ENCODE measurements around the gene SLC16A8.

SLC16A8 gene

GRCh38 chr22:38111925-38112355 lies 28.0 kb upstream of the SLC16A8 start:
- no peak for DNase-seq

- no peak for DNase-seq
These were observed 27.2 kb upstream of the SLC16A8 start for GRCh38 chr22:38110863-38111852.

DNA sequence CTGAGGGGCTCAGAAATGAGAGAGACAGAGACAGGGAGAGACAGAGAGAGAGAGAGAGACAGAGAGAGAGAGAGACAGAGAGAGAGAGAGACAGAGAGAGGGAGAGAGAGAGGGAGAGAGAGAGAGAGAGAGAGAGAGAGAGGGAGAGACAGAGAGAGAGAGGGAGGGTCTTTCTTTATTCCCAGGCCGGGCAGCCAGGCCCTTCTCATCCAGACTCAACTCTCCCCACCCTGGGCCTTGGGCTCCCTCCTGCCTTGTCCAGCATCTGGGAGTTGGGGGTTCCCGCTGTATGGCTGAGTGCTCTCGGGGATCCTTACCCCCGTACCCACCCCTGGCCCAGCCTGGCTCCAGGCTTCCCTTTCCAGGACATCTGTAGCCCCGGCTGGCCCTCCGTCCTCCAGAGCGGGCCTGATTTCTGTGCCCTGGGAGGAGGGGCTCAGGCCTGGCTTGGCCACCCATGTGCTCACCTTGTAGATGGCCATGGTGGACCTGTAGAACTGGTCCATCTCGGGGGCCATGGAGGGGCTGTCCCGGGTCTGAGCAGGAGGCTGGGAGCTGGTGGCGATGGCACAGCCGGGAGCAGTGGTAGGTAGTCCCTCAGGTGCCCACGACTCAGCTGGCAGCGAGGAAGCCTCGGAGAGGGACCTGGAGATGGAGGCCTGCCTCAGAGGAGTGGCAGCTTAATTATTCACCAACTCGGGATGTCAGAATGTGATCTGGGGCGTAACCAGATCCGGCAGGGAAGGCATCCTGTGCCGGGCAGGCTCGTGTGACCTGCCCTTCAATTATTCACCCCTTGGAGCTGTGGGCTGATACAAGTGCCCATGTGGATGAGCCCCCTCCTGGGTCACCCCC lies 26.3 kb upstream of the SLC16A8 start, which contains the start of gene BAIAP2L2:
TSS of gene BAIAP2L2 (minus strand) at position 677 of the 855 bp plus-strand sequence. CDS start at position 518, 159 bp downstream.
- DNase-seq: no peak

GRCh38 chr22:38109371-38110001 lies 25.5 kb upstream of the SLC16A8 start:
- no peak for DNase-seq

GRCh38 chr22:38108561-38109319 lies 24.8 kb upstream of the SLC16A8 start:
- no peak for DNase-seq

DNA sequence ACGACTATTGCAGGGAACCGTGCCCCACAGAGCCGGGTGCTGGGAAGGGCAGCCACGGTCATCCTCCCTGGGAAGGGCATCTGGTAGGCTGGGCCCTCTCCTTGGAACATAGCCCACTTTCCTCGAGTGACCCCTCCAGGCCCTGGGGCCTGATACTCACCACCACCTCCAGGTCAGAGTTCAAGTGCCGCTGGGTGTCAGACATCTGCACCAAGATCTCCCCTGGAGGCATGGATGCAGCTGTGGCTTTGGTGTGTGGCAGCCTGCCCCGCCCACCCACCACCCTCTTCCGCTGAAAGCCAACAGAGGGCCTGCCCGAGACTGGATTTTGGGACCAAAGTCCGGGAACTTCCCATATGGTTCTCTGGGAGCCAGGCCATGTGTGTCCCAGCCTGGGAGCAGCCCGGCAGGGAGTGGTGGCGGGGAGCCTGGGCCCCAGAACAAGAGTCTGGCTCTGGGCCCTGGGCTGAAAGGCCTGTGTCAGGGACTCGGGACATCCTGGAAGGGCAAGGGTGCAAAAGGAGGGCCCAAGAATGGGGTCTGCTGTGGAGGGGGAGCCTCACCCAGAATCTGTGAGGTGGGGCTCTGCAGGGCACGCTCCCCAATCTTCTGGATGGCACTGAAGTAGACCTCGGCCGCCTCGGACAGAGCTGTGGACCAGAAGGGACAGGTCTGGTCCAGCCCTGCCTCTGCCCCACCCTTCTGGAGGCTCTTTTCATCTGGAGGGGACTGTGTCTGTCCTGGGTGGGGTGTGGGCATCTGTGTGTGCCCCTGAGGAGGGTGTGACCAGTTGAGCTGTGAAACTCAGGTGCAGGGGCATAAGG lies 23.9 kb upstream of the SLC16A8 start:
- no peak for DNase-seq

- no peak for DNase-seq
These were observed 23.0 kb upstream of the SLC16A8 start for GRCh38 chr22:38106814-38107578.

GRCh38 chr22:38104084-38104483 lies 20.1 kb upstream of the SLC16A8 start:
- DNase-seq: no peak

- DNase-seq: no peak
These were observed 19.7 kb upstream of the SLC16A8 start for GRCh38 chr22:38103641-38104040.

GRCh38 chr22:38098410-38099249 lies 14.6 kb upstream of the SLC16A8 start:
- no peak for DNase-seq

- DNase-seq: no peak
These were observed 13.8 kb upstream of the SLC16A8 start for GRCh38 chr22:38097557-38098409.

- DNase-seq: no peak
These were observed 13.1 kb upstream of the SLC16A8 start for GRCh38 chr22:38097058-38097457.

DNA sequence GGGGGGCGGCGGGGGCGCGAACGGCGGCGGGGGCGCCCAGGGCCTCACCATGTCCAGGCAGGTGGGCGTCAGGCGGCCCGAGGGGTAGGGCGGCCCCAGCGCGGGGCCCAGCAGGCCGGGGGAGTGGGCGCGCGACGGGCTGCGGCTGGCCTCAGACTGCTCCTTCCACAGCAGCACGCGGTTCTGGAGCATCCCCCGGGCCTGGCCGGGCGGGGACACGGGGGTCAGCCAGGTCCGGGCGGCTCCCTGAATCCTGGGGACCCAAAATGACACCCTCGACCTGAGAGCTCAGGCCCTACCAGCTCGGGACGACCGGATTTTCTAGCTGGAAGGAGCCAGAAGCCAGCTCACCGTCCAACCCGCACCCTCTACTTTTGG lies 5.5 kb upstream of the SLC16A8 start:
- no peak for DNase-seq

DNA sequence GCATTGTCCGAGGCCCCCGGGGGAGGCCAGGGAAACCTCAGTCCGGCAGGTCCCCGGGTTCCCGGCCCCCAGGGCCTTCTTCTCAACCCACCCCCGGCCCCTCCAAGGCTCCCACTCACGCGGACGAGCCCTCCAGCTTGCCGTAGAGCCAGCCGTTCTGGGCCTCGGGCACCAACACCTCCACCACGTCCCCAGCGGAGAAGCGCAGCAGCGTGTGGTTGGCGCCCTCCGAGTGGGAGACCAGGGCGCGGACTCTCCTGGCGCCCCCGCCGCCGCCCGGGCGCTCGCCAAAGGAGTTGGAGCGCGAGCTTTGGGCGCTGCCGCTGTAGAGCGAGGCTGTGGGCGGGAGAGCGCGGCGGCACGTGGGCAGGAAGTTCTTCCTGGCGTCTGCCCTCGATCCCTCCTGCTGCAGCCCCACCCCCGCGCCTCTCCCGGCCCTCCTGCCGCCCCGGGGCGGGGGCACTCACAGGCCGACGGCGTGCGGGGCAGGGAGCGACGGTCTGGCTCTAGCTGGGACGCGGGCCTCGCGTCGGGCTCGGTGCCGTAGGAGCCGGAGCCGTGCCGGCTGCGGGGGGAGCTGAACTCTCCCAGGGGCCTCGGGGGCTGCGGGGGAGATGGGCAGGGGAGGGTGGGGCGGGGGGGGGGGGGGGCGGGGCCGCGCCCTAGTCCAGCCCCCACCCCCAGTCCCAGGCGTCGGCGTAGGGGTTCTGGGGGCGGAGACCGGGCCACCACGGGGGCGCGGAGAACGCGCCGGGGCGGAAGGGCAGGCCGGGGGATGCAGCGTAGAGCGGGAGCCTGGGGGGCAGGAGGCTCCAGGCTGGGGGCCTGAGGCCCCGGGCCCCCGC lies 4.9 kb upstream of the SLC16A8 start:
- DNase-seq: no peak

- no peak for DNase-seq
These were observed 3.9 kb upstream of the SLC16A8 start for GRCh38 chr22:38087855-38088254.

DNA sequence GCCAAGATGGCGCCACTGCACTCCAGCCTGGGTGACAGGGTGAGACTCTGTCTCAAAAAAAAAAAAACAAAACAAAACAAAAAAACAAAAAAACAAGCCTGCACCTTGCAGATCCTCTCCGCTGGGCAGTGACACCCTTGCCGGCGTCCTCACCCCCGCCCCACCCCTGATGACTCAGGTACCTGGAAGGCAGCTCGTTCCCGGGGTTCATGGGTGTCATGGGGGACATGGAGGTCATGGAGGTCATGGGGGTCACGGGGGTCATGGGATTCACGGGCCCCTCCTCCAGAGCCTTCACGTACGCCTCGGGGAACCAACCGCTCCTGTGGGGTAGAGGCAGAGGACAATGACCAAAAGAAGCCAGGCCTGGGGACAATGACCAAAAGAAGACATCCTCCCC lies 3.0 kb upstream of the SLC16A8 start:
- DNase-seq: no peak

DNA sequence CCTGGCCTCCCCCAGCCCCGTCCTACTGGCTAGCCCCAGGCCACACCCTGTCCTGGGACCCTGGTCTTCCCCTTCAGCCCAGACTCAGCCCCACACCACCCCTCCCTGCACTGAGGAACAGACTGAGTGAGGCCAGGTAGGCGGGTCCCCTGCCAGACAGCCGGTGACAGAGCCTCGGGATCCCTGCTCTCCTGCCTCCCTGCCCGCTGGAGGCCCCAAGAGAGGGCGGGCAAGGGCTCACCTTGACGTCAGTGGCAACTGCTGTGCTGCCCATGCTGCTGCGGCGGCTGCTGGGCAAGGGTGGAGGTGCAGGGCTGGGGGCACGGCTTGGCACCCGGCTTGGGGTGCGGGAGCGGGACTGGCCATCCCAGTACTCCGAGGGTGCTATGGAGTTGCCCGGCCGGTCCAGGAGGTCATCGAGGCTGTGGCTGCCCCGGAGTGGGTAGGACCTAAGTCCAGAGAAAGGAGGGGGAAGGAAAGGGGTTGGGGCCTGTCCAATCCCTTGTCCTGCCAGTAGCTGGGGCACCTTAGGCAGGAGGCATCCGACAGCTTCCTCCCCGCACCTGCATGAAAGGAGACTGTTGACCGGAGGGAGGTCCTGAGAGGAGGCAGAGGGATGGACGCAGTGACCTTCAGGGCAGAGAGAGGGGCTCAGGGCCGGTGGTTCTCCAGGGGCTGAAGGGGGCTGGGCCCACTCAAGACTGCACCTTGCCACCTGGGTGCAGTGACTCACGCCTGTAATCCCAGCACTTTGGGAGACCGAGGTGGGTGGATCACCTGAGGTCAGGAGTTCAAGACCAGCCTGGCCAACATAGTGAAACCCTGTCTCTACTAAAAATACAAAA lies 2.2 kb upstream of the SLC16A8 start:
- DNase-seq: no peak

All from activated CD8-positive, alpha-beta memory T cell treated with anti-CD3 and anti-CD28 coated beads for 24 hours (primary cell).